Adrenal gland (tissue), 5 donors: Measurements from ENCODE around the gene EIF4G2.

Source experiments
- CTCF ChIP-seq, 6 experiments: fragments of 450-650 bp in 4 of 6; fragments of 200-600 bp in 2 of 6; sonication (generic) in 1 of 6; IDR thresholded peaks; 1 replicate in 5 of 6; 2 replicates in 1 of 6; pipeline versions ENCODE4 v1.5.1 to v1.8.0; 2016 to 2021; ENCODE audit warnings: antibody characterized with exemption in 6 of 6, mild to moderate bottlenecking in 2 of 6, moderate library complexity in 1 of 6
- POLR2A ChIP-seq, 2 donors: fragments of 450-650 bp; IDR thresholded peaks; one replicate each; pipeline ENCODE4 v1.6.1; 2017; ENCODE audit warnings: antibody characterized with exemption in 2 of 2, mild to moderate bottlenecking in 2 of 2, moderate library complexity in 1 of 2
- donor health status: DM: no; HTN: no; CAD: no.

- TF ChIP-seq CTCF (IDR thresholded peaks at IDR 0.05): no peak
- TF ChIP-seq POLR2A (IDR thresholded peaks at IDR 0.05): no peak
Measured at GRCh38 chr11:10857459-10857708, 48.7 kb upstream of the EIF4G2 start.
